Ovary (tissue), 10 donors: ENCODE data around the gene EVL. TPM values are rescaled to one million over a fixed set of nuclear protein-coding genes. Genes with fewer than 3 reads are reported as not detected.

Experiments
- DNase-seq, 5 donors: peaks; one replicate each; pipeline ENCODE4 v3.0.0-alpha.2; 2019 to 2020
- H3K27ac ChIP-seq, 2 donors: fragments of 200-600 bp; one replicate each; pipeline versions ENCODE4 v1.5.1 to v1.8.0; 2019 to 2022
- H3K27me3 ChIP-seq: fragments of 200-600 bp; one replicate; pipeline ENCODE4 v1.8.0; 2022
- H3K36me3 ChIP-seq: fragments of 200-600 bp; sonication (generic); one replicate; pipeline ENCODE4 v1.5.1; 2019
- H3K4me1 ChIP-seq: one replicate; pipeline ENCODE4 v1.8.1; 2013; ENCODE audit warnings: mild to moderate bottlenecking, moderate library complexity; ENCODE audit not compliant: insufficient read depth
- H3K4me3 ChIP-seq: fragments of 200-600 bp; sonication (generic); one replicate; pipeline ENCODE4 v1.5.1; 2017
- H3K9me3 ChIP-seq, 2 donors: fragments of 200-600 bp in 1 of 2; sonication (generic) in 1 of 2; one replicate each; pipeline versions ENCODE4 v1.5.1 to v1.8.1; 2013 to 2019; ENCODE audit warnings: mild to moderate bottlenecking in 1 of 2, moderate library complexity in 1 of 2
- CTCF ChIP-seq, 3 donors: fragments of 450-650 bp in 2 of 3; fragments of 200-600 bp in 1 of 3; IDR thresholded peaks; one replicate each; pipeline versions ENCODE4 v1.5.1 to v1.8.0; 2016 to 2022; ENCODE audit warnings: antibody characterized with exemption in 3 of 3, mild to moderate bottlenecking in 1 of 3
- EP300 ChIP-seq: sonication (generic); formaldehyde crosslinking; IDR thresholded peaks from one replicate; pipeline ENCODE4 v1.6.1; 2017; ENCODE audit warnings: antibody characterized with exemption
- POLR2A ChIP-seq: fragments of 450-650 bp; IDR thresholded peaks from one replicate; pipeline ENCODE4 v1.6.1; 2017; ENCODE audit warnings: antibody characterized with exemption, mild to moderate bottlenecking, moderate library complexity
- WGBS, 3 donors: extraction: QIAGEN DNeasy Blood & Tissue Kit in 1 of 3; methylation state at CpG; one replicate each; pipeline versions ENCODE4 v1.1.5 to v1.1.7; 2013 to 2017; 5-methylcytosine and 5-hydroxymethylcytosine counted together
- intact Hi-C, 4 donors: fragments of 100-400 bp; cut with DNase I; formaldehyde crosslinking; loops; one replicate each; pipeline versions ENCODE4 v1.11.0 to v1.15.1; 2022 to 2023
- long read RNA-seq, 3 donors: library from polyadenylated mRNA in 2 of 3; unstranded in 2 of 3; transcript quantifications; one replicate each; pipeline ENCODE4 v2.0.0 and lab custom pipeline, GENCODE V29; 2021 to 2026
- polyA plus RNA-seq, 2 donors: library from polyadenylated mRNA; stranded (reverse); fragments of 200-250 nt in 1 of 2; fragments of 350-450 nt in 1 of 2; fragmentation: Illumina TruSeq in 1 of 2; extraction: RNeasy Lipid Tissue Mini Kit (QIAGEN cat#74804) in 1 of 2; gene quantifications; one replicate each; pipeline ENCODE4 v1.2.3, GENCODE V29; 2013 to 2014
- total RNA-seq, 7 donors: library from RNA; depleted of rRNA in 2 of 7; stranded (reverse); fragments of >200 nt in 2 of 7; fragmentation: NEBNext Ultra II Directional in 3 of 7; extraction: Animal tissue kit (Norgen Biotek cat#: 25700) in 3 of 7; gene quantifications; one replicate each; pipeline versions ENCODE4 v1.1.0 to v1.2.4, GENCODE V29; 2016 to 2023
- donor health status: DM: no; HTN: no; CAD: no; lungs with moderate emphysema.
- donor health status: DM: no; HTN: no; CAD: no.
- donor health status: Bipolar disorder and iron deficiency.
- donor health status: DM: yes; HTN: yes; CAD: no.
- donor health status: DM: no; HTN: no; CAD: no.
- donor health status: DM: yes; HTN: yes; CAD: no.

Gene EVL
- total RNA-seq (10 to 100 TPM; 41.0 to 95.0 (median 66.1) TPM), polyA plus RNA-seq (100 to 1,000 TPM in 1 of 2 donors, 10 to 100 TPM in 1; 50.6 to 105 TPM)
- long read RNA-seq, donor 1, partial matches to known transcripts, result 13 of 32 reads
- long read RNA-seq, donor 1, other reads (novel, unspliced or antisense), result 13 of 32 reads
- long read RNA-seq, donor 2, transcript EVL-217 (3 exons, 1,547 nt), result minor isoform, 5 of 54 reads
- long read RNA-seq, donor 2, transcript EVL-202 (14 exons, 2,353 nt), result major isoform, 19 of 54 reads
- long read RNA-seq, donor 2, partial matches to known transcripts, result 24 of 54 reads
- long read RNA-seq, donor 2, other reads (novel, unspliced or antisense), result 0 of 54 reads
- long read RNA-seq, donor 3, transcript EVL-217 (3 exons, 1,547 nt), result minor isoform, 8 of 52 reads
- long read RNA-seq, donor 3, transcript EVL-202 (14 exons, 2,353 nt), result major isoform, 27 of 52 reads
- long read RNA-seq, donor 3, partial matches to known transcripts, result 9 of 52 reads
- long read RNA-seq, donor 3, other reads (novel, unspliced or antisense), result 5 of 52 reads

GRCh38 chr14:100065111-100065871, at the start of gene EVL:
EVL (plus strand) TSS chr14:100065422; CDS start chr14:100065501, 79 bp downstream.
- intact Hi-C loops, result no loop called here
- peak within 1 kb of the TSS; percentile 18 for H3K4me3 ChIP-seq
- TF ChIP-seq EP300 (no peak), POLR2A (no peak), CTCF (IDR thresholded peaks at IDR 0.05) (no peak)
- 82 to 91% (median 89%) methylated on average over 6 of the region's 6 CpGs for WGBS, 3 donors
- H3K27me3 ChIP-seq, result no peaks in the 10 kb centered on the region
- H3K36me3 ChIP-seq, result no peaks in the 10 kb centered on the region
- no peak for DNase-seq
- no peak within 1 kb of the TSS for H3K27ac ChIP-seq
- H3K9me3 ChIP-seq, result no peaks in the 10 kb centered on the region
- H3K4me1 ChIP-seq, result no peaks in the 10 kb centered on the region

- intact Hi-C loops, result no loop called here
- no peak for DNase-seq
- Histone ChIP-seq H3K4me1 (peaks cover 8% of the 10 kb centered on the region), H3K36me3 (no peaks in the 10 kb centered on the region), H3K27me3 (no peaks in the 10 kb centered on the region), H3K9me3 (no peaks in the 10 kb centered on the region), H3K4me3 (no peak overlapping the region), H3K27ac (no peak overlapping the region)
- TF ChIP-seq CTCF (IDR thresholded peaks at IDR 0.05) (no peak), EP300 (no peak), POLR2A (no peak)
- WGBS, 3 donors, result 87 to 91% (median 90%) methylated on average over 5 of the region's 5 CpGs
These were observed 47.7 kb upstream of the EVL start for GRCh38 chr14:100017553-100017952.

GRCh38 chr14:100018054-100018453, 47.2 kb upstream of the EVL start:
- Histone ChIP-seq H3K4me3 (no peak overlapping the region), H3K27ac (no peak overlapping the region), H3K4me1 (peaks cover 11% of the 10 kb centered on the region), H3K27me3 (no peaks in the 10 kb centered on the region), H3K36me3 (no peaks in the 10 kb centered on the region), H3K9me3 (no peaks in the 10 kb centered on the region)
- intact Hi-C loops, result no loop called here
- no peak for DNase-seq
- WGBS, 3 donors, result 80 to 86% (median 84%) methylated on average over 7 of the region's 7 CpGs
- no peak for TF ChIP-seq EP300
- TF ChIP-seq CTCF (IDR thresholded peaks at IDR 0.05), result no peak
- no peak for TF ChIP-seq POLR2A

GRCh38 chr14:100018482-100018881, 46.7 kb upstream of the EVL start:
- TF ChIP-seq EP300 (no peak), POLR2A (no peak), CTCF (IDR thresholded peaks at IDR 0.05) (no peak)
- Histone ChIP-seq H3K27me3 (no peaks in the 10 kb centered on the region), H3K9me3 (no peaks in the 10 kb centered on the region), H3K27ac (peak overlapping the region in 1 of 2 donors; percentile 31), H3K4me1 (peaks cover 16% of the 10 kb centered on the region), H3K4me3 (no peak overlapping the region), H3K36me3 (no peaks in the 10 kb centered on the region)
- no peak for DNase-seq
- intact Hi-C loops, result no loop called here
- WGBS, 3 donors, result 52 to 58% (median 57%) methylated on average over 8 of the region's 8 CpGs
